Lower leg skin (tissue), 3 donors: Measurements from ENCODE around the gene POLR2L.

Experiments
- POLR2A ChIP-seq, 2 donors: fragments of 450-650 bp; IDR thresholded peaks; one replicate each; pipeline ENCODE4 v1.6.1; 2016 to 2017; ENCODE audit warnings: antibody characterized with exemption in 2 of 2, mild to moderate bottlenecking in 1 of 2, moderate library complexity in 1 of 2
- TF ChIP-seq, protein P1 (sequence below), 3 donors: fragments of 450-650 bp; IDR thresholded peaks; one replicate each; pipeline ENCODE4 v1.5.1; 2016; ENCODE audit warnings: antibody characterized with exemption in 3 of 3, mild to moderate bottlenecking in 3 of 3, moderate library complexity in 2 of 3

DNA sequence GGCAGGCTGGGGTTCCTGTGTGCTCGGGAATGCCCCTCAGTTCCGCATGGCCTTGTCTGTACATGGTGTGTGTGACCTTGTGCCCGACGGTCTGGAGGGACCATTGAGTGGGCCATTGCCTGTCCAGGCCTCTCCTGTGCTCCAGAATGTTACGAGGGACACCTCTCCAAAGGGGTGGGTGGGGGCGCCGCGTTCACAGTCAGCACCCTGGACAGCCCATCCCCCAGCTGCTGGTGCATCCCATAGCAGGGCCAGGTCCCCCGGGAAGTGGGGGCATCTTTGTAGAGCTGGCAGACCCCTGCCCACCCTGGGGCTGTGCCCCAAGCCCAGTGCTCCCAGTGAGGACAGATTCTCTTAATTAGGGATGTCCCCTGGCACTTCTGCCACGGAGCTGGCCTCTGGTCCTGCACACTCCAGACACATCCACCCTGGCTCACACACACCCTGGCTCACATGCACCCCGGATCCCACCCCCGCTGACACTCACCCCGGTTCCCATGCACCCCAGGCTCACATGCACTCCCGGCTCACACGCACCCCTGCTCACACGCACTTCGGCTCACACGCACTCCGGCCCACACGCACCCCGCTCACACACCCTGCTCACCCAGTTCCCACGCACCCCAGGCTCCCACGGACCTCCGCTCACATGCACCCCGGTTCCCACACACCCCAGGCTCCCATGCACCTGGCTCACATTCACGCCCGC, 15.9 kb upstream of the POLR2L start:
- TF ChIP-seq POLR2A (IDR thresholded peaks at IDR 0.05), result no peak
- TF ChIP-seq, protein P1, sequence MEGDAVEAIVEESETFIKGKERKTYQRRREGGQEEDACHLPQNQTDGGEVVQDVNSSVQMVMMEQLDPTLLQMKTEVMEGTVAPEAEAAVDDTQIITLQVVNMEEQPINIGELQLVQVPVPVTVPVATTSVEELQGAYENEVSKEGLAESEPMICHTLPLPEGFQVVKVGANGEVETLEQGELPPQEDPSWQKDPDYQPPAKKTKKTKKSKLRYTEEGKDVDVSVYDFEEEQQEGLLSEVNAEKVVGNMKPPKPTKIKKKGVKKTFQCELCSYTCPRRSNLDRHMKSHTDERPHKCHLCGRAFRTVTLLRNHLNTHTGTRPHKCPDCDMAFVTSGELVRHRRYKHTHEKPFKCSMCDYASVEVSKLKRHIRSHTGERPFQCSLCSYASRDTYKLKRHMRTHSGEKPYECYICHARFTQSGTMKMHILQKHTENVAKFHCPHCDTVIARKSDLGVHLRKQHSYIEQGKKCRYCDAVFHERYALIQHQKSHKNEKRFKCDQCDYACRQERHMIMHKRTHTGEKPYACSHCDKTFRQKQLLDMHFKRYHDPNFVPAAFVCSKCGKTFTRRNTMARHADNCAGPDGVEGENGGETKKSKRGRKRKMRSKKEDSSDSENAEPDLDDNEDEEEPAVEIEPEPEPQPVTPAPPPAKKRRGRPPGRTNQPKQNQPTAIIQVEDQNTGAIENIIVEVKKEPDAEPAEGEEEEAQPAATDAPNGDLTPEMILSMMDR (IDR thresholded peaks at IDR 0.05), result no peak
